Inferior parietal cortex (tissue), 1 donor: ENCODE results near the gene PKD2L1.
A peak's percentile ranks its signal among the peaks of the same experiment; 100 is the strongest.
"Not testable (repeated sequence)": the region's sequence is repeated elsewhere in the genome, so short reads cannot be mapped to it uniquely, and the experiment has no call there.

Source experiments
- DNase-seq: peaks from one replicate; pipeline ENCODE4 v3.0.0-alpha.2; 2016; ENCODE audit errors: extremely low spot score

PKD2L1 gene

GRCh38 chr10:100286051-100287033 lies 43.7 kb downstream of the PKD2L1 start, which contains the start of gene BLOC1S2:
Gene BLOC1S2 (minus strand): TSS chr10:100286680. CDS start chr10:100286659, 21 bp downstream.
- DNase-seq: peak; percentile 90

GRCh38 chr10:100285326-100285725 lies 44.7 kb downstream of the PKD2L1 start:
- DNase-seq: not testable (repeated sequence)

GRCh38 chr10:100282907-100283306 lies 47.1 kb downstream of the PKD2L1 start:
- no peak for DNase-seq

DNA sequence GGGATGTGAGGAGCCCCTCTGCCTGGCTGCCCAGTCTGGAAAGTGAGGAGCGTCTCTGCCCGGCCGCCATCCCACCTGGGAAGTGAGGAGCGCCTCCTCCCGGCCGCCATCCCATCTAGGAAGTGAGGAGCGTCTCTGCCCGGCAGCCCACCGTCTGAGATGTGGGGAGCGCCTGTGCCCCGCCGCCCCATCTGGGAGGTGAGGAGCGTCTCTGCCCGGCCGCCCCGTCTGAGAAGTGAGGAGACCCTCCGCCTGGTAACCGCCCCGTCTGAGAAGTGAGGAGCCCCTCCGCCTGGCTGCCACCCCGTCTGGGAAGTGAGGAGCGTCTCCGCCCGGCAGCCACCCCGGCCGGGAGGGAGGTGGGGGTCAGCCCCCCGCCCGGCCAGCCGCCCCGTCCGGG lies 53.1 kb downstream of the PKD2L1 start:
- not testable (repeated sequence) for DNase-seq

DNA sequence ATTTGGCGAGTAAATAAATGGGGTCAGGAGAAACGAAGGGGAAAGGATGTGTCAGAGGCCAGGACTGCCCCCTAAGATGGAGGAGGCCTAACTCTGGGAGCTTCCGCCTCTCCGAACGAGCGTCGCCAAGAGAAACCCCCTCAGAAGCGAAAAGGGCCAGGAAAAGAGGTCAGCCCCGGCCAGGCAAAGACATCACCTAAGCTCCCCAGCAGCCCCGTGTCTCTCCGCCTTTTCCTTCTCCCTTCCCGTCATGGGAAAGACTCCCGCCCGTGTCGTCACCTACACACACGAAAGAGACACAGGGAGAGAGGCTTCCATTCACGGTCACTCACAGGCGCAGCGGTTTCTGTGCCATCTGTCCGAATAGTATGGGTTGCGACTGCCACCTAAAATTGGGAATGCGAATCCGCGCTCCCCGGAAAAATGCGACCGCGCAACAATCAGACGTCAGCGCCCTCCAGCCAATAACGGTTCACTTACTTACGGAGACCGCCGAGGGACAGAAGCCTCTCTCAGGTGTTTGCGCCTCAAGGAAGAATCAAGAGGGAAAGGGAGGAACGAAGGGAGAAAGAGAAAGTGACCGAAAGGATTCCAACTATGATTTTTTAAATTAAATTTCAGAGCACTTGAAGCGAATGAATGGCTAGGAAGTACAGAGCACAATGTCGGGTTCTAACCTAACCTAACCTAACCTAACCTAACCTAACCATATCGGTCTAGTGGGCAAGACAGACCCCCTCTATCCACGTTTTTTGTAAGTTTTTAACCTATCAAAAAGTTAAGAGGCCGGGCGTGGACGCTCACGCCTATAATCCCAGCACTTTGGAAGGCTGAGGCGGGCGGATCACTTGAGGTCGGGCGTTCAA lies 62.6 kb downstream of the PKD2L1 start, which contains the start of gene CWF19L1:
Gene CWF19L1 (minus strand): TSS at position 400 of the 866 bp plus-strand sequence. CDS start 45 bp downstream, at position 355.
- DNase-seq: peak; percentile 87

GRCh38 chr10:100265821-100266485 lies 64.1 kb downstream of the PKD2L1 start:
- no peak for DNase-seq

GRCh38 chr10:100254191-100254590 lies 75.8 kb downstream of the PKD2L1 start:
- no peak for DNase-seq

GRCh38 chr10:100253041-100253440 lies 77.0 kb downstream of the PKD2L1 start:
- DNase-seq: no peak

DNA sequence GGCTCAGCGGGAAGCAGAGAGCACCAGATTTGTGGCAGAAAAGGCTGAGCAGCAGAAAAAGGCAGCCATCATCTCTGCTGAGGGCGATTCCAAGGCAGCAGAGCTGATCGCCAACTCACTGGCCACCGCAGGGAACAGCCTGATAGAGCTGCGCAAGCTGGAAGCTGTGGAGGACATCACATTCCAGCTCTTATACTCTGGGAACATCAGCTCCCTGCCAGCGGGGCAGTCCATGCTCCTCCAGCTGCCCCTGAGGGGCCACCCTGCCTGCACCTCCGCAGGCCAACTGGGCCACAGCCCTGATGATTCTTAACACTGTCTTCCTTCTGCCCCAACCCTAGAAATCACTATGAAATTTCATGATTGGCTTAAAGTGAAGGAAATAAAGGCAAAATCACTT lies 81.2 kb downstream of the PKD2L1 start:
- no peak for DNase-seq

DNA sequence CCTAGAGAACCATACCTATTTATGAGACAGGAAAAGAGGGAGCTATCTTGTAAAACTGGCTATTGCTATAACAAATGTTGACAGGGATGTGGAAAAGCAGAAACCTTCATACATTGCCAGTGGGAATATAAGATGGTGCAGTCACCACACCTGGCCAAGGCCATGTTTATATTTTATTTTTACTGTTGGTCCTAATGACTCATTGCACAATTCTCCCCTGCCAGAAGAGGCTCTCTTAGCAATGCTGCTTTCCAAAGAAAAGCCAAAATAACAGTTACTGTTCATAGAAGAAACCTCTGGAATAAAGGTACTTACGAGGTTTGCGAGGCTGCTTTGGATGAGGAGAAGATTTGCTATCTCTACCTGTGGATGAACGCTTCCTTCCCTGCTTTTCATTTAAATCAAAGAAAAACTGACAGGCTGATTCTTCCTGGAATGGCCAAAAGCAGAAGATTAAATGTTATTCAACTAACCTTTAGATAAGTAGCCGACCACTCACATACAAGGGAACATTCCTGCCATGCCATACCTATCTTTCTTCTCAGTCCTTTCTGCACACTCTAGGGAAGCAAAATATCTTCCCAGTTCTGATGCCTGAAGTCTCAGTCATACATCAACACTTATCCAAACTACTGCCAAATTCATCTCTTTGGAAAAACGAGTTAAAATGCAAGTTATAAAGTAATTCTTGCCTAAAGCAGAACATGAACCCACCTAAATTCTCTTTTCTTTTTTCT lies 84.4 kb downstream of the PKD2L1 start:
- no peak for DNase-seq

DNA sequence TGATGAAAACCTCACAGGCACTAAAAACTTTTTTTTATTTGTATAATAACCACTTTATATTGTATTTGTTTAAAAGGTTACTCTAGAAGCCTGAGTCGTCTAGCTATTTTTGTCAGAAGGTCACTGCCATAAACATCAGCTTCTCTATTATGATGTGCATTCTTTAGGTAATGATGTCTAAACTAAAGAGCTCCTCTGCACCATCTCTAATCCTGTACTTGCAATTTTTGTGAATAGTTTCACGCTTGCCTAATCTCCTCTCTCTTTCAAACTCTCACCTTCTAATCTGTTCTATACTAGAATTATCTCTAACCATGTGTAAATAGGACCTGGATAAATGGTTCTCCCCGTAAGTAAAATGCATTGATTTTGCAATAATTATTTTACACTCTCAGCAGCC lies 90.2 kb downstream of the PKD2L1 start:
- DNase-seq: no peak

GRCh38 chr10:100238429-100238828 lies 91.6 kb downstream of the PKD2L1 start:
- DNase-seq: no peak
